GM12873 (cell line): ENCODE results near the gene EML5.

Experiments used
- CTCF ChIP-seq: IDR thresholded peaks from 2 replicates; pipeline ENCODE4 v1.5.1; 2012; ENCODE audit warnings: low read depth, mild to moderate bottlenecking, moderate library complexity, low read length, control low read depth; ENCODE audit not compliant: insufficient read depth; ENCODE audit errors: missing control alignments

The EML5 gene

GRCh38 chr14:88727057-88727456 lies 65.7 kb downstream of the EML5 start:
- no peak for TF ChIP-seq CTCF

GRCh38 chr14:88710709-88711108 lies 82.0 kb downstream of the EML5 start:
- TF ChIP-seq CTCF = no peak

GRCh38 chr14:88707088-88707487 lies 85.7 kb downstream of the EML5 start:
- no peak for TF ChIP-seq CTCF

GRCh38 chr14:88706425-88706824 lies 86.3 kb downstream of the EML5 start:
- no peak for TF ChIP-seq CTCF

GRCh38 chr14:88698651-88699050 lies 94.1 kb downstream of the EML5 start:
- TF ChIP-seq CTCF = no peak

GRCh38 chr14:88695870-88696269 lies 96.9 kb downstream of the EML5 start:
- no peak for TF ChIP-seq CTCF

- no peak for TF ChIP-seq CTCF
These were observed 104.4 kb downstream of the EML5 start for GRCh38 chr14:88688386-88688785.
